LNCaP clone FGC (cell line): ENCODE data around the gene PAX9.

Experiments used
- DNase-seq: peaks from one replicate; pipeline ENCODE4 v3.0.0-alpha.2; 2011; ENCODE audit warnings: low read depth
- H3K4me3 ChIP-seq: 2 replicates; pipeline ENCODE4 v1.5.1; 2011; ENCODE audit warnings: mild to moderate bottlenecking, low read depth, low read length, control low read depth
- CTCF ChIP-seq: IDR thresholded peaks from 2 replicates; pipeline ENCODE4 v1.5.1; 2012; ENCODE audit warnings: mild to moderate bottlenecking; ENCODE audit not compliant: control insufficient read depth, insufficient read depth; ENCODE audit errors: extremely low read depth

The PAX9 gene

GRCh38 chr14:36655963-36656686, 5.5 kb upstream of the PAX9 start:
- no peak overlapping the region for H3K4me3 ChIP-seq
- TF ChIP-seq CTCF, result peak; percentile 13; the same call in 1 of the 2 replicates
- DNase-seq, result no peak

DNA sequence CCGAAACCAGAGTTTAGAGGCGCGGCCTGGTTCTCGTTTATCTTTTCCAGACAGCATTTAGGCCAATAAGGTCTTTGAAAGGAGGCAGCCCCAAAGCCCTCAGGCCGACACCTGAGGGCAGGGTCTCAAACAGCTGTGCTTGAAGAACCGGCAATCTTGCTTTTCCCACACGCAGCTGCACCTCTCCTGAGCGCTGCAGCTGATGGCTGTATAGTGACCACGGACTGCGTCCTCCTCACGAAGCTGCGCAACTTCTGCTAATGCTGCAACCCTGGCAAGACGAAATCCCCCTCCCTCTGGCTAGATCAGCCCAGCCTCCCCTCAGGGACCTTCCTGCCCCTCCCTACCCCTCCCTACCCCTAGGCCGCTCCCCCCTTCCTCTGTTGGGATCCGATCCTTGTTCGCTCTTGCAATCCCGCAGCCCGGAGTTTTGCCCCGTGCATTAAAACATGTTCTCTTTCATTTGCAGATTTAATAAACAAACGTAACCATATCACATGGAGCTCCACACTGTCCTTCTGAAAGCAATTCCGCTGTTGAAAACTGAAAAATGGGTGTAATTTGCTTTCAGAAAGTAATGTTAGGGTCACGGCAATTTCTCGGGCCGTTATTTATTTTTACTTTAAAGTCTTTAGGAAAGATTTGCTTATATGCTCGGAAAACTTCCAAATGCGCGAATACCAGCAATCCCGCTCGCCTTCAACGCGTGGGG, 4.8 kb upstream of the PAX9 start:
- H3K4me3 ChIP-seq, result no peak overlapping the region
- DNase-seq, result no peak
- no peak for TF ChIP-seq CTCF

DNA sequence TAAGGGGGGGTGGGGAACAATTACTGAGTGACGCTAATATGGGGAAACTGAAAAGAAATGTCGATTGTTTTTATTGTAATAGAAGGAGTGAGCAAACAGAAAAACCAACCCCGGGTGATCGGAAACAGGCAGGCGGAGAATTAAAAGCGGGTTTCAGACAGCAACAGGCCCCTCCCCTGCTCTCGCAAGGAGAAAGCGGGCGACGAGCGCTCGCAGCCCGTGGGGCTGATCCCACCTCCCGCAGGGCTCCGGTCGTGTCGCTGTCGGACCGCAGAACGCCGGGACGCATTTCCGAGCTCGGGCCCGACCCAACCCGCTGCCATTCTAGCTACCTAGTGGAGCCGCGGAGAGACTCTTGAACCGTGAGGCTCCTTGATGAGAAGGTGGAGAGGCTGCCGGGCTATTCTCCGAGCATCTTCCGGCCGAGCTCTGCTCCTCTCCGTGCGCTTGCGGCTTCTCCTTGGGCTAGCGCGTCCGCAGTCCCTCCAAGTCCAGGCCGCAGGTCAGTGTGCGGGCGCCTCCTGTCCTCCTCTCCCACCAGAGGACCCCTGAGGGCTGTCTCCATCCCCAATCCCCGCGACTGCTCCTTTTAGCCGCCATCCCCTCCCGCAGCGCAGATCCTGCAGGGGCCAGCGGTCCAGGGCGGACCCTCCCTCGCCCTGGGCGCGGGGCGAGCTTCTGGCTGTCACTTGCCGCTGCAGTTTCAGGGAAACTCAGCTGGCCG, 4.1 kb upstream of the PAX9 start:
- H3K4me3 ChIP-seq, result no peak overlapping the region
- no peak for DNase-seq
- TF ChIP-seq CTCF, result no peak

GRCh38 chr14:36658123-36659009, 3.3 kb upstream of the PAX9 start:
- no peak overlapping the region for H3K4me3 ChIP-seq
- TF ChIP-seq CTCF, result no peak
- DNase-seq, result no peak

GRCh38 chr14:36659010-36659821, 2.4 kb upstream of the PAX9 start:
- no peak for DNase-seq
- H3K4me3 ChIP-seq, result no peak overlapping the region
- no peak for TF ChIP-seq CTCF
